ENCODE data around the gene UBA5. TPM values are rescaled to one million over a fixed set of nuclear protein-coding genes. Genes with fewer than 3 reads are reported as not detected.

UBA5 gene
- total RNA-seq, result 19.8 and 27.9 TPM in 2 replicates

GRCh38 chr3:132660052-132660810 lies at the start of gene UBA5:
UBA5 (plus strand) TSS chr3:132660329; CDS start chr3:132660538, 209 bp downstream.

GRCh38 chr3:132659365-132660051 lies 621 bp upstream of the UBA5 start, which contains the start of gene ACAD11:
ACAD11 (minus strand) TSS chr3:132659809; CDS start chr3:132659751, 58 bp downstream.

GRCh38 chr3:132722165-132723023 lies 62.3 kb downstream of the UBA5 start, which contains the start of gene NPHP3:
NPHP3 (minus strand) TSS chr3:132722409; CDS start chr3:132722355, 54 bp downstream.

Other genes starting within 250 kb of the UBA5 start
- 27.7 and 35.2 TPM in 2 replicates for gene DNAJC13, start 242.8 kb upstream of the UBA5 start, total RNA-seq
- gene ACKR4, start 63.1 kb upstream of the UBA5 start, total RNA-seq, result 0.23 TPM in 1 of 2 replicates, not detected in the other
- gene ACAD11, start 520 bp upstream of the UBA5 start, total RNA-seq, result 14.9 and 19.0 TPM in 2 replicates
- 24.3 and 25.0 TPM in 2 replicates for gene NPHP3, start 62.1 kb downstream of the UBA5 start, total RNA-seq

Measured in pericardium fibroblast (primary cell).